Mammary epithelial cell (primary cell): Measurements from ENCODE around the gene EMP1.

Source experiments
- CTCF ChIP-seq, 2 donors: IDR thresholded peaks in 1 of 2; conservative IDR thresholded peaks in 1 of 2; 2 replicates each; pipeline ENCODE4 v1.5.1; 2011 to 2012; ENCODE audit warnings: inconsistent platforms in 2 of 2, low read length in 2 of 2, mild to moderate bottlenecking in 2 of 2, control low read depth in 1 of 2, low read depth in 1 of 2; ENCODE audit not compliant: insufficient read depth in 1 of 2; ENCODE audit errors: extremely low read depth in 1 of 2
- EZH2 ChIP-seq: IDR thresholded peaks from 2 replicates; pipeline ENCODE4 v1.6.1; 2012; ENCODE audit warnings: low read length, inconsistent platforms, borderline replicate concordance

DNA sequence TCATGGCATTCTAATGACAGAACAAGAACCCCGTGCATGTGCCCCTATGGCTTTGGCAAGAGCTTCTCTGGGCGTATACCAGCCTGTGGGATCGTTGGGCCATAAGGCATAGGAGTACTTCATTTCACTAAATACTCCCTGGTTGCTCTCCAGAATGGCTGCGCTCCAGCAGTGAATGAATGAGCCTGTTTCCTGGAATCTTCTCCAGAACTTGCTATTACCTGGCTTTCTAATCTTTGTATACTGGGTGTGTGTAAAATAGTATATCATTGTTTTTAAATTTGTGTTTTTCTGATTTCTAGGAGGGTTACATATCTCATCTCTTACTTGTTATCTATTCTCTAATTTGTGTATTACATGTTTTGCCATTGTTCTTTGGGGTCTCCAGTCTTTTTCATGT is 28.6 kb upstream of the EMP1 start:
- TF ChIP-seq CTCF (conservative IDR thresholded peaks at IDR 0.05 in 1 of 2, IDR thresholded peaks at IDR 0.05 in 1 of 2; ENCODE audit: extremely low read depth in 1 of 2, insufficient read depth in 1 of 2, low read depth in 1 of 2, low read length in 2 of 2) (no peak), EZH2 (no peak)
